Neural progenitor cell (in vitro differentiated cells): ENCODE results near the gene REN. TPM values are rescaled to one million over a fixed set of nuclear protein-coding genes. Genes with fewer than 3 reads are reported as not detected.

ENCODE experiments used
- DNase-seq: peaks from one replicate; pipeline ENCODE4 v3.0.0-alpha.2; 2016; ENCODE audit warnings: low spot score
- H2AFZ ChIP-seq: fragments of 200-600 bp; sonication (generic); replicated peaks from 2 replicates; pipeline ENCODE4 v1.6.1; 2016; ENCODE audit warnings: antibody characterized with exemption
- H3F3A ChIP-seq: fragments of 200-600 bp; sonication (generic); 2 replicates; pipeline ENCODE4 v1.6.1; 2016; ENCODE audit warnings: antibody characterized with exemption, low read depth
- H3K27ac ChIP-seq: fragments of 200-600 bp; sonication (generic); 2 replicates; pipeline ENCODE4 v1.5.1; 2016; ENCODE audit warnings: mild to moderate bottlenecking
- H3K27me3 ChIP-seq: fragments of 200-600 bp; sonication (generic); 2 replicates; pipeline ENCODE4 v1.6.1; 2016; ENCODE audit warnings: mild to moderate bottlenecking, moderate library complexity
- H3K36me3 ChIP-seq: fragments of 200-600 bp; sonication (generic); 2 replicates; pipeline ENCODE4 v1.5.1; 2016
- H3K4me1 ChIP-seq: fragments of 200-600 bp; sonication (generic); 2 replicates; pipeline ENCODE4 v1.6.1; 2016; ENCODE audit warnings: mixed run types
- H3K4me2 ChIP-seq: fragments of 200-600 bp; sonication (generic); 2 replicates; pipeline ENCODE4 v1.6.1; 2016
- H3K4me3 ChIP-seq: fragments of 200-600 bp; sonication (generic); 2 replicates; pipeline ENCODE4 v1.5.1; 2016
- H3K79me2 ChIP-seq: fragments of 200-600 bp; sonication (generic); 2 replicates; pipeline ENCODE4 v1.6.1; 2016; ENCODE audit warnings: low read depth
- H3K9ac ChIP-seq: fragments of 200-600 bp; sonication (generic); 2 replicates; pipeline ENCODE4 v1.6.1; 2016
- H3K9me3 ChIP-seq: fragments of 200-600 bp; sonication (generic); 2 replicates; pipeline ENCODE4 v1.5.1; 2016; ENCODE audit warnings: low read depth
- H4K20me1 ChIP-seq: fragments of 200-600 bp; sonication (generic); 2 replicates; pipeline ENCODE4 v1.6.1; 2016; ENCODE audit warnings: low read depth
- H3K27ac Mint-ChIP-seq: 3 replicates; pipeline ENCODE4 v1.8.0; 2021; ENCODE audit warnings: mixed read lengths
- H3K27me3 Mint-ChIP-seq: 2 replicates; pipeline ENCODE4 v1.8.0; 2022; ENCODE audit warnings: low read depth, mild to moderate bottlenecking, inconsistent platforms, moderate library complexity, mixed read lengths; ENCODE audit not compliant: insufficient read depth
- H3K36me3 Mint-ChIP-seq: 3 replicates; pipeline ENCODE4 v1.8.0; 2021; ENCODE audit warnings: mixed read lengths
- H3K4me1 Mint-ChIP-seq: 3 replicates; pipeline ENCODE4 v1.8.0; 2021; ENCODE audit warnings: mixed read lengths
- H3K4me3 Mint-ChIP-seq: 3 replicates; pipeline ENCODE4 v1.8.0; 2021; ENCODE audit warnings: mild to moderate bottlenecking, moderate library complexity, mixed read lengths
- H3K9me3 Mint-ChIP-seq: 3 replicates; pipeline ENCODE4 v1.8.0; 2020; ENCODE audit warnings: mixed read lengths
- EZH2 ChIP-seq: fragments of 200-600 bp; sonication (generic); IDR thresholded peaks from 2 replicates; pipeline ENCODE4 v1.6.1; 2017; ENCODE audit warnings: antibody characterized with exemption, mild to moderate bottlenecking, moderate library complexity
- EZH2phosphoT487 ChIP-seq: fragments of 200-600 bp; sonication (generic); IDR thresholded peaks from 2 replicates; pipeline ENCODE4 v1.6.1; 2017; ENCODE audit warnings: antibody characterized with exemption
- total RNA-seq: library from RNA; depleted of rRNA; stranded (reverse); fragments of >200 nt; gene quantifications from 2 replicates; pipeline ENCODE4 v1.2.3, GENCODE V29; 2015; ENCODE audit warnings: low replicate concordance
- TF ChIP-seq, protein P1 (sequence below): fragments of 200-600 bp; sonication (generic); IDR thresholded peaks from 2 replicates; pipeline ENCODE4 v1.5.1; 2017; ENCODE audit warnings: antibody characterized with exemption, mild to moderate bottlenecking

REN gene
- total RNA-seq, 1 donor from 2014 or later, result not detected

DNA sequence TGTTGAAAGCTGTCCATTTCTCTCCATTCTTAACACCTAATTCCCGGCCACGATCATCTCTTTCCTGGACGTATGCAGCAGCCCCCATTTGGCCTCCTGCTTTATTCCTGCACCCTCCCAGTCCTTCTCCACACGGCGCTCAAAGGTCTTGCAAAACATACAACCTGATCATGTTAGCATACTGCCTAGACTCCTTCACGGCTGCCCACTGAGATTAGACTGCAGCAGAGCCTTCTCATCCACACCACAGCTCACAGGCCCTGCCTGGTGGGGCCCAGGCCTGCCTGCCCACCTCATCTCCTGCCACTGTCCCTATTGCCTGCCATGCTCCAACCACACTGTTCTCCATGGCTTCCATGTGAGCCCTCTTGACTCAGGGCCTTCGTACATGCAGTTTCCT, 44.9 kb upstream of the REN start:
- H3K36me3 ChIP-seq, result no peaks in the 10 kb centered on the region
- H3K4me2 ChIP-seq, result no peak overlapping the region
- peaks cover 4% of the 10 kb centered on the region for H3K4me1 Mint-ChIP-seq
- peaks cover 12% of the 10 kb centered on the region for H3F3A ChIP-seq
- no peak for TF ChIP-seq EZH2phosphoT487
- no peak for TF ChIP-seq EZH2
- TF ChIP-seq, protein P1, sequence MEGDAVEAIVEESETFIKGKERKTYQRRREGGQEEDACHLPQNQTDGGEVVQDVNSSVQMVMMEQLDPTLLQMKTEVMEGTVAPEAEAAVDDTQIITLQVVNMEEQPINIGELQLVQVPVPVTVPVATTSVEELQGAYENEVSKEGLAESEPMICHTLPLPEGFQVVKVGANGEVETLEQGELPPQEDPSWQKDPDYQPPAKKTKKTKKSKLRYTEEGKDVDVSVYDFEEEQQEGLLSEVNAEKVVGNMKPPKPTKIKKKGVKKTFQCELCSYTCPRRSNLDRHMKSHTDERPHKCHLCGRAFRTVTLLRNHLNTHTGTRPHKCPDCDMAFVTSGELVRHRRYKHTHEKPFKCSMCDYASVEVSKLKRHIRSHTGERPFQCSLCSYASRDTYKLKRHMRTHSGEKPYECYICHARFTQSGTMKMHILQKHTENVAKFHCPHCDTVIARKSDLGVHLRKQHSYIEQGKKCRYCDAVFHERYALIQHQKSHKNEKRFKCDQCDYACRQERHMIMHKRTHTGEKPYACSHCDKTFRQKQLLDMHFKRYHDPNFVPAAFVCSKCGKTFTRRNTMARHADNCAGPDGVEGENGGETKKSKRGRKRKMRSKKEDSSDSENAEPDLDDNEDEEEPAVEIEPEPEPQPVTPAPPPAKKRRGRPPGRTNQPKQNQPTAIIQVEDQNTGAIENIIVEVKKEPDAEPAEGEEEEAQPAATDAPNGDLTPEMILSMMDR, result no peak
- peaks cover 23% of the 10 kb centered on the region for H3K27me3 ChIP-seq
- H3K79me2 ChIP-seq, result no peaks in the 10 kb centered on the region
- no peak overlapping the region for H3K4me3 ChIP-seq
- H4K20me1 ChIP-seq, result peaks cover 4% of the 10 kb centered on the region
- no peak overlapping the region for H3K9ac ChIP-seq
- H3K27ac Mint-ChIP-seq, result no peak overlapping the region
- H3K4me3 Mint-ChIP-seq, result no peak overlapping the region
- H3K9me3 ChIP-seq, result no peaks in the 10 kb centered on the region
- no peak overlapping the region for H2AFZ ChIP-seq
- peaks cover 4% of the 10 kb centered on the region for H3K4me1 ChIP-seq
- H3K9me3 Mint-ChIP-seq, result no peaks in the 10 kb centered on the region
- no peak for DNase-seq
- H3K27me3 Mint-ChIP-seq, result peaks cover 10% of the 10 kb centered on the region
- no peak overlapping the region for H3K27ac ChIP-seq
- H3K36me3 Mint-ChIP-seq, result no peaks in the 10 kb centered on the region

DNA sequence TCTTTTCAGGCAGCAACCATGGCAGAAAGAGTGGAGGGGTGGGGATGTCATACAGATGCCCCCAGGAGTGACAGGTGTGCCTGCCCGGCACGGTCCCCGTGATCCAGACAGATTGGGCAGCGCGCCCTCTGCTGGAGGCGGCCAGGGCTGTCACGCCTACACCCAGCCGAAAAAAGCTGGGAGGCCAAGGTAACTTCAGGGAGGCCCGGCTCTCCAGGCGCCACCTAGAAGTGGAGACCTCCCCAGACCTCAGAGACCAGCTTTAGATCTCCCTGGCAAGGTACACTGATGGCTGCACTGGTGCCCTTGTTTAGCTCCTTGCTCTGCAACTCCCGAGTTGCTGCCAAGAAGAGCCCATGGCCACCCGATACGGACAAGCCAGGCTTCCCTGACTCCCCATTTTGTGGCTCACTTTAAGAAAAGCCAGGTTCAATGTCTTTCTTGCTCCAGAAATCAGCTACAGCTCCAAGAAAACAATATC, 41.0 kb upstream of the REN start:
- H3K4me3 Mint-ChIP-seq, result no peak overlapping the region
- no peaks in the 10 kb centered on the region for H3K9me3 ChIP-seq
- H3K9ac ChIP-seq, result no peak overlapping the region
- peaks cover 8% of the 10 kb centered on the region for H3K27me3 ChIP-seq
- H3K4me1 Mint-ChIP-seq, result no peaks in the 10 kb centered on the region
- H3K27ac ChIP-seq, result no peak overlapping the region
- peak overlapping the region; percentile 29 for H2AFZ ChIP-seq
- no peak overlapping the region for H3K4me3 ChIP-seq
- no peaks in the 10 kb centered on the region for H3K79me2 ChIP-seq
- no peak overlapping the region for H3K4me2 ChIP-seq
- H3K36me3 ChIP-seq, result no peaks in the 10 kb centered on the region
- no peaks in the 10 kb centered on the region for H3K9me3 Mint-ChIP-seq
- DNase-seq, result peak; percentile 83
- H3K27ac Mint-ChIP-seq, result no peak overlapping the region
- no peaks in the 10 kb centered on the region for H3K36me3 Mint-ChIP-seq
- H3F3A ChIP-seq, result no peaks in the 10 kb centered on the region
- H4K20me1 ChIP-seq, result peaks cover 4% of the 10 kb centered on the region
- H3K4me1 ChIP-seq, result no peaks in the 10 kb centered on the region
- TF ChIP-seq EZH2phosphoT487, result no peak
- TF ChIP-seq, protein P1, result peak; percentile 91
- no peak for TF ChIP-seq EZH2
- peaks cover 11% of the 10 kb centered on the region for H3K27me3 Mint-ChIP-seq

DNA sequence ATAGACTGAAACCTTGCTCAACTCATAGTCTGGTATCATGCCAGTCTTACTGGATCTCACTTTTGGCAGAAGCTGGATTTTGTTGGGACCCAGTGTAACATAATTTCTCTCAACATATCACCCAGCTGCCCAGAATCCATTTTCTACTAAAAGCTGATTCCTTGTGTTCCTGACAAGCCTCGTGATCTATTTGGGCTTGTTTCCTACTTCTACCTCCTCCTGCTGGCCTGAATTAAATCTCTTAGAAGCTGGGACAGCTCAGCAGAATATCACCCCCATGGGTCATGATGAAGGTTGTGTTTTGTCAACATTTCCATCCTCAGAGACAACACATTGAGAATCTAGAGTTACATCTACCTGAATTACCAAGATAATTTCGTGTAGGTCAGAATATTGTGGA, 40.0 kb upstream of the REN start:
- Histone ChIP-seq H3K27ac (no peak overlapping the region), H3K27me3 (peaks cover 8% of the 10 kb centered on the region), H3K4me3 (no peak overlapping the region), H3K4me1 (no peaks in the 10 kb centered on the region), H3K9ac (no peak overlapping the region), H3K4me2 (no peak overlapping the region), H3K36me3 (no peaks in the 10 kb centered on the region), H2AFZ (no peak overlapping the region), H3K9me3 (no peaks in the 10 kb centered on the region), H3F3A (no peaks in the 10 kb centered on the region), H3K79me2 (no peaks in the 10 kb centered on the region), H4K20me1 (peaks cover 4% of the 10 kb centered on the region)
- TF ChIP-seq EZH2phosphoT487 (no peak), EZH2 (no peak)
- TF ChIP-seq, protein P1, result no peak
- Mint-ChIP-seq H3K4me3 (no peak overlapping the region), H3K9me3 (no peaks in the 10 kb centered on the region), H3K4me1 (no peaks in the 10 kb centered on the region), H3K27me3 (peaks cover 13% of the 10 kb centered on the region), H3K27ac (no peak overlapping the region), H3K36me3 (no peaks in the 10 kb centered on the region)
- DNase-seq, result no peak
